Adrenal gland (tissue), 12 donors: Measurements from ENCODE around the gene PCDH17. TPM values are rescaled to one million over a fixed set of nuclear protein-coding genes. Genes with fewer than 3 reads are reported as not detected.

ENCODE experiments used
- DNase-seq, 7 donors: peaks; one replicate each; pipeline ENCODE4 v3.0.0-alpha.2; 2019 to 2020
- H3K27ac ChIP-seq, 5 donors: fragments of 200-600 bp; sonication (generic) in 4 of 5; 1 replicate in 3 of 5; 2 replicates in 2 of 5; pipeline versions ENCODE4 v1.5.1 to v1.8.0; 2016 to 2020; ENCODE audit warnings: mild to moderate bottlenecking in 1 of 5
- H3K27me3 ChIP-seq: fragments of 200-600 bp; 2 replicates; pipeline ENCODE4 v1.8.0; 2021
- H3K36me3 ChIP-seq, 2 donors: fragments of 200-600 bp; replicated peaks in 1 of 2; 1 replicate in 1 of 2; 2 replicates in 1 of 2; pipeline versions ENCODE4 v1.5.1 to v1.8.0; 2018 to 2022
- H3K4me1 ChIP-seq, 2 donors: fragments of 200-600 bp; replicated peaks in 1 of 2; 1 replicate in 1 of 2; 2 replicates in 1 of 2; pipeline versions ENCODE4 v1.5.1 to v1.8.0; 2018 to 2021
- H3K4me3 ChIP-seq, 4 donors: fragments of 200-600 bp; sonication (generic) in 3 of 4; one replicate each; pipeline ENCODE4 v1.5.1; 2016 to 2018
- H3K9me3 ChIP-seq, 3 donors: fragments of 200-600 bp; sonication (generic) in 1 of 3; replicated peaks in 1 of 3; 1 replicate in 2 of 3; 2 replicates in 1 of 3; pipeline versions ENCODE4 v1.5.1 to v1.8.0; 2016 to 2021
- CTCF ChIP-seq, 6 experiments: fragments of 450-650 bp in 4 of 6; fragments of 200-600 bp in 2 of 6; sonication (generic) in 1 of 6; IDR thresholded peaks; 1 replicate in 5 of 6; 2 replicates in 1 of 6; pipeline versions ENCODE4 v1.5.1 to v1.8.0; 2016 to 2021; ENCODE audit warnings: antibody characterized with exemption in 6 of 6, mild to moderate bottlenecking in 2 of 6, moderate library complexity in 1 of 6
- POLR2A ChIP-seq, 2 donors: fragments of 450-650 bp; IDR thresholded peaks; one replicate each; pipeline ENCODE4 v1.6.1; 2017; ENCODE audit warnings: antibody characterized with exemption in 2 of 2, mild to moderate bottlenecking in 2 of 2, moderate library complexity in 1 of 2
- WGBS, 4 donors: extraction: QIAGEN DNeasy Blood & Tissue Kit in 2 of 4; methylation state at CpG; one replicate each; pipeline versions ENCODE4 v1.1.5 to v1.1.7; 2013 to 2017; 5-methylcytosine and 5-hydroxymethylcytosine counted together
- intact Hi-C, 2 donors: fragments of 100-400 bp; cut with DNase I; formaldehyde crosslinking; loops; one replicate each; pipeline versions ENCODE4 v1.14.1 to v1.15.0; 2022 to 2023
- polyA plus RNA-seq, 3 donors: library from polyadenylated mRNA; stranded (reverse); fragments of 200-250 nt in 2 of 3; fragments of 350-450 nt in 1 of 3; fragmentation: Illumina TruSeq in 1 of 3; extraction: RNeasy Lipid Tissue Mini Kit (QIAGEN cat#74804) in 1 of 3; gene quantifications; one replicate each; pipeline ENCODE4 v1.2.3, GENCODE V29; 2013 to 2014
- total RNA-seq, 9 donors: library from RNA; depleted of rRNA in 4 of 9; stranded (reverse); fragments of >200 nt in 4 of 9; fragments of 120-200 nt in 1 of 9; fragmentation: NEBNext Ultra II Directional in 1 of 9; extraction: Animal tissue kit (Norgen Biotek cat#: 25700) in 1 of 9; gene quantifications; one replicate each; pipeline versions ENCODE4 v1.1.0 to v1.2.4, GENCODE V29; 2013 to 2023
- donor health status: healthy with polysubstance abuse.
- donor health status: Bipolar disorder and iron deficiency.
- donor health status: DM: yes; HTN: yes; CAD: no.
- donor health status: DM: no; HTN: no; CAD: no.
- donor health status: DM: no; HTN: no; CAD: no.
- donor health status: DM: yes; HTN: yes; CAD: no.

The PCDH17 gene
- total and polyA plus RNA-seq, 12 donors = 0.47 to 12.3 (median 5.3) TPM

- intact Hi-C loops = no loop called here
- 75 to 92% (median 84%) methylated on average over 1 of the region's 1 CpG for WGBS, 4 donors
- H3K27me3 ChIP-seq = no peaks in the 10 kb centered on the region
Measured at GRCh38 chr13:57763689-57764088, 132.1 kb downstream of the PCDH17 start.

More at GRCh38 chr13:57763689-57764088, 132.1 kb downstream of the PCDH17 start:
- Histone ChIP-seq H3K9me3 (no peaks in the 10 kb centered on the region), H3K36me3 (no peaks in the 10 kb centered on the region), H3K4me3 (no peak overlapping the region), H3K4me1 (no peaks in the 10 kb centered on the region), H3K27ac (no peak overlapping the region)
- TF ChIP-seq POLR2A (IDR thresholded peaks at IDR 0.05) (no peak), CTCF (IDR thresholded peaks at IDR 0.05) (no peak)
- no peak for DNase-seq
